B cell (primary cell): ENCODE measurements around the gene TRMO. TPM values are rescaled to one million over a fixed set of nuclear protein-coding genes. Genes with fewer than 3 reads are reported as not detected.

Experiments
- ATAC-seq: fragments of 200-7000 bp; cut with Tn5 transposase; one replicate; pipeline ENCODE4 v1.10.0; 2021; ENCODE audit warnings: low read depth, mild to moderate bottlenecking, moderate number of reproducible peaks, moderate library complexity
- CTCF ChIA-PET: fragments of 350-600 bp; sonication (Branson Sonifier 250); formaldehyde crosslinking; loops from one replicate; lab custom pipeline; 2021; ENCODE audit warnings: antibody characterized with exemption, inconsistent platforms; lab: Charles Lee
- POLR2A ChIA-PET: fragments of 350-600 bp; sonication (Branson Sonifier 250); formaldehyde crosslinking; loops from one replicate; lab custom pipeline; 2021; ENCODE audit warnings: antibody characterized with exemption; lab: Charles Lee
- DNase-seq: peaks from one replicate; pipeline ENCODE4 v3.0.0; 2013
- H2AFZ ChIP-seq: 2 replicates; pipeline ENCODE4 v1.6.1; 2012; ENCODE audit warnings: mild to moderate bottlenecking, low read depth, low read length; ENCODE audit not compliant: insufficient read depth, poor library complexity, severe bottlenecking
- H3K27ac ChIP-seq, 2 donors: 1 replicate in 1 of 2; 2 replicates in 1 of 2; pipeline ENCODE4 v1.5.1; 2012 to 2013; ENCODE audit warnings: low read length in 2 of 2, mild to moderate bottlenecking in 2 of 2, moderate library complexity in 1 of 2
- H3K27me3 ChIP-seq, 4 experiments: fragments of 200-600 bp in 1 of 4; sonication (generic) in 1 of 4; replicated peaks in 1 of 4; 1 replicate in 2 of 4; 2 replicates in 2 of 4; pipeline versions ENCODE4 v1.6.1 to v1.7.0; 2013 to 2016; ENCODE audit warnings: low read length in 3 of 4, mild to moderate bottlenecking in 2 of 4, mixed read lengths in 1 of 4, moderate library complexity in 1 of 4; ENCODE audit not compliant: insufficient read depth in 4 of 4, control insufficient read depth in 3 of 4; ENCODE audit errors: control extremely low read depth in 1 of 4
- H3K36me3 ChIP-seq, 2 experiments: replicated peaks in 1 of 2; 1 replicate in 1 of 2; 2 replicates in 1 of 2; pipeline versions ENCODE4 v1.6.1 to v1.7.1; 2013; ENCODE audit warnings: low read length in 1 of 2; ENCODE audit not compliant: insufficient read depth in 2 of 2, control insufficient read depth in 1 of 2; ENCODE audit errors: control extremely low read depth in 1 of 2, extremely low read depth in 1 of 2
- H3K4me1 ChIP-seq, 2 donors: fragments of 200-600 bp in 1 of 2; sonication (generic) in 1 of 2; 1 replicate in 1 of 2; 2 replicates in 1 of 2; pipeline versions ENCODE4 v1.5.1 to v1.6.1; 2013 to 2017; ENCODE audit warnings: low read length in 2 of 2; ENCODE audit not compliant: control insufficient read depth in 2 of 2, insufficient read depth in 2 of 2
- H3K4me2 ChIP-seq: replicated peaks from 2 replicates; pipeline ENCODE3; 2012; ENCODE audit warnings: mild to moderate bottlenecking, low read depth, low read length; ENCODE audit not compliant: poor library complexity, severe bottlenecking
- H3K4me3 ChIP-seq, 5 experiments: fragments of 200-600 bp in 1 of 5; sonication (generic) in 1 of 5; 1 replicate in 3 of 5; 2 replicates in 2 of 5; pipeline versions ENCODE4 v1.5.1 to v1.7.0; 2011 to 2016; ENCODE audit warnings: low read length in 4 of 5, mild to moderate bottlenecking in 4 of 5, low read depth in 2 of 5, control low read depth in 1 of 5, moderate library complexity in 1 of 5; ENCODE audit not compliant: insufficient read depth in 1 of 5; ENCODE audit errors: control extremely low read depth in 1 of 5, extremely low read depth in 1 of 5
- H3K79me2 ChIP-seq: fragments of 200-600 bp; sonication (generic); one replicate; pipeline ENCODE4 v1.6.0; 2016; ENCODE audit warnings: low read length; ENCODE audit not compliant: control insufficient read depth, insufficient read depth
- H3K9ac ChIP-seq: fragments of 200-600 bp; sonication (generic); 2 replicates; pipeline ENCODE4 v1.6.1; 2017; ENCODE audit warnings: mild to moderate bottlenecking, low read length, moderate library complexity
- H3K9me3 ChIP-seq, 3 donors: one replicate each; pipeline versions ENCODE4 v1.6.1 to v1.7.1; 2013; ENCODE audit warnings: low read length in 2 of 3; ENCODE audit not compliant: control insufficient read depth in 2 of 3, insufficient read depth in 1 of 3; ENCODE audit errors: control extremely low read depth in 1 of 3
- H4K20me1 ChIP-seq: 2 replicates; pipeline ENCODE4 v1.6.0; 2012; ENCODE audit warnings: mild to moderate bottlenecking, low read length; ENCODE audit not compliant: insufficient read depth, control insufficient read depth, poor library complexity, severe bottlenecking
- H3K27ac Mint-ChIP-seq: one replicate; pipeline ENCODE4 v1.8.0; 2021; ENCODE audit warnings: mixed read lengths
- H3K27me3 Mint-ChIP-seq: one replicate; pipeline ENCODE4 v1.8.0; 2021; ENCODE audit warnings: mixed read lengths
- H3K4me1 Mint-ChIP-seq: one replicate; pipeline ENCODE4 v1.8.0; 2021; ENCODE audit warnings: mixed read lengths
- H3K4me3 Mint-ChIP-seq: one replicate; pipeline ENCODE4 v1.8.0; 2021; ENCODE audit warnings: mixed read lengths
- H3K9me3 Mint-ChIP-seq: one replicate; pipeline ENCODE4 v1.8.0; 2022; ENCODE audit warnings: mixed read lengths; ENCODE audit not compliant: insufficient read depth
- CTCF ChIP-seq: fragments of 200-600 bp; IDR thresholded peaks from one replicate; pipeline ENCODE4 v1.8.0; 2022; ENCODE audit warnings: antibody characterized with exemption, mild to moderate bottlenecking
- EZH2 ChIP-seq: IDR thresholded peaks from 2 replicates; pipeline ENCODE4 v1.6.1; 2012; ENCODE audit warnings: borderline replicate concordance, low read depth, mild to moderate bottlenecking, moderate library complexity, low read length; ENCODE audit not compliant: insufficient read depth, poor library complexity, severe bottlenecking
- WGBS: methylation state at CpG from one replicate; pipeline ENCODE4 v1.1.5; 2013; ENCODE audit warnings: missing lambda C conversion rate; ENCODE audit not compliant: insufficient coverage; 5-methylcytosine and 5-hydroxymethylcytosine counted together
- intact Hi-C: fragments of 100-400 bp; cut with micrococcal nuclease; formaldehyde crosslinking; loops from one replicate; pipeline ENCODE4 v1.10.0; 2022
- polyA plus RNA-seq: library from polyadenylated mRNA; depleted of rRNA; stranded (reverse); fragments of >200 nt; gene quantifications from 2 replicates; pipeline ENCODE4 v1.2.3, GENCODE V29; 2012
- total RNA-seq, 2 donors: library from RNA; stranded (reverse); fragments of 120-200 nt in 1 of 2; gene quantifications; 1 replicate in 1 of 2; 2 replicates in 1 of 2; pipeline versions ENCODE4 v1.2.3 to v1.2.4, GENCODE V29; 2013 to 2022

Gene TRMO
- total and polyA plus RNA-seq, 2 donors (not counting 1 experiment from before 2014, with no cell fraction given), result 16.9 to 42.3 TPM

GRCh38 chr9:97860451-97861147 lies 61.7 kb downstream of the TRMO start:
- H3K36me3 ChIP-seq, result no peaks in the 10 kb centered on the region
- H3K4me2 ChIP-seq, result no peak overlapping the region
- intact Hi-C loops, result no loop called here
- ATAC-seq (no peak), DNase-seq (no peak)
- POLR2A ChIA-PET, result no interaction called here
- H3K9me3 Mint-ChIP-seq, result peaks cover 7% of the 10 kb centered on the region
- H3K4me1 Mint-ChIP-seq, result peaks cover 7% of the 10 kb centered on the region
- WGBS, result 57% methylated on average over 10 of the region's 10 CpGs
- no peak overlapping the region for H2AFZ ChIP-seq
- H3K27ac ChIP-seq, result no peak overlapping the region
- no peaks in the 10 kb centered on the region for H4K20me1 ChIP-seq
- TF ChIP-seq EZH2 (no peak), CTCF (no peak)
- H3K4me1 ChIP-seq, result peaks cover 7 to 22% of the 10 kb centered on the region in 2 donors
- H3K27ac Mint-ChIP-seq, result no peak overlapping the region
- CTCF ChIA-PET, result no interaction called here
- no peak overlapping the region for H3K4me3 Mint-ChIP-seq
- H3K79me2 ChIP-seq, result no peaks in the 10 kb centered on the region
- H3K27me3 Mint-ChIP-seq, result peaks cover 80% of the 10 kb centered on the region
- peaks cover 0 to 37% (median 7%) of the 10 kb centered on the region in 3 donors for H3K9me3 ChIP-seq
- H3K4me3 ChIP-seq, result no peak overlapping the region
- no peak overlapping the region for H3K9ac ChIP-seq
- peaks cover 0 to 68% (median 57%) of the 10 kb centered on the region in 4 experiments for H3K27me3 ChIP-seq

GRCh38 chr9:97859346-97859745 lies 63.0 kb downstream of the TRMO start:
- ChIA-PET CTCF (interaction anchor here (1.0 kb wide), 1 partner anchor 405 kb away, joined by 3 read pairs; no protein-coding TSS in a partner anchor), POLR2A (no interaction called here)
- Mint-ChIP-seq H3K4me3 (no peak overlapping the region), H3K4me1 (peaks cover 4% of the 10 kb centered on the region), H3K27ac (no peak overlapping the region), H3K9me3 (no peaks in the 10 kb centered on the region), H3K27me3 (peaks cover 71% of the 10 kb centered on the region)
- ATAC-seq (no peak), DNase-seq (no peak)
- H3K36me3 ChIP-seq, result no peaks in the 10 kb centered on the region
- no peak overlapping the region for H3K4me3 ChIP-seq
- H3K4me2 ChIP-seq, result no peak overlapping the region
- intact Hi-C loops, result no loop called here
- H3K27me3 ChIP-seq, result peaks cover 0 to 74% (median 63%) of the 10 kb centered on the region in 4 experiments
- H4K20me1 ChIP-seq, result no peaks in the 10 kb centered on the region
- peaks cover 0 to 49% (median 10%) of the 10 kb centered on the region in 3 donors for H3K9me3 ChIP-seq
- H3K79me2 ChIP-seq, result no peaks in the 10 kb centered on the region
- TF ChIP-seq EZH2 (no peak), CTCF (no peak)
- no peak overlapping the region for H3K9ac ChIP-seq
- no peak overlapping the region for H2AFZ ChIP-seq
- no peak overlapping the region for H3K27ac ChIP-seq
- WGBS, result no CpG with 5 or more reads among the region's 2 CpGs
- H3K4me1 ChIP-seq, result peaks cover 13 to 33% of the 10 kb centered on the region in 2 donors
